SIG-M5 treated with dmso at 0.1 percent for 504 hours (cell line): ENCODE data around the gene TIMM21.

Source experiments
- DNase-seq: peaks from one replicate; lab custom pipeline; 2025; ENCODE audit not compliant: unreplicated experiment; lab: John Stamatoyannopoulos, UW

TIMM21 gene

GRCh38 chr18:74146756-74147155, 1.6 kb upstream of the TIMM21 start:
- DNase-seq, result no peak

- no peak for DNase-seq
Observed at GRCh38 chr18:74147491-74147778, 888 bp upstream of the TIMM21 start.

GRCh38 chr18:74148543-74149070, 284 bp downstream of the TIMM21 start:
- DNase-seq, result no peak

DNA sequence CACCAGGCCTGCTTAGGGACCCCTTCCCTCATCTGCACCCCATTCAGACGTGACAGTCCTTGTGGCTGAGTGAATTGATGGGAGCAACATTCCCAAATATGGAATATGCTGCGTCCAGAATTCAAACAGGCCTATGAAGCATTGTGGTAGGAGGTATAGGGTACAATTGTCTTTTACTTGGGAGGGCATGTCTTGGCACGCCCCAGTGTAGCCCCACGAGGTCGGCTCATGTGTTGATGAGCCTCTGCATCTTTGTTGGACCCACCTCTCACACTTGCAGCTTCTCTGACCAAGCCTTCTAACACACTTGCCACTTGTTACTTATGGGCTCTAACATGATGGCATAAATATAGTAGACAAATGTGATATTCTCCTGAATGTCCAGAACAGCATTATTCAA, 1.6 kb downstream of the TIMM21 start:
- no peak for DNase-seq

DNA sequence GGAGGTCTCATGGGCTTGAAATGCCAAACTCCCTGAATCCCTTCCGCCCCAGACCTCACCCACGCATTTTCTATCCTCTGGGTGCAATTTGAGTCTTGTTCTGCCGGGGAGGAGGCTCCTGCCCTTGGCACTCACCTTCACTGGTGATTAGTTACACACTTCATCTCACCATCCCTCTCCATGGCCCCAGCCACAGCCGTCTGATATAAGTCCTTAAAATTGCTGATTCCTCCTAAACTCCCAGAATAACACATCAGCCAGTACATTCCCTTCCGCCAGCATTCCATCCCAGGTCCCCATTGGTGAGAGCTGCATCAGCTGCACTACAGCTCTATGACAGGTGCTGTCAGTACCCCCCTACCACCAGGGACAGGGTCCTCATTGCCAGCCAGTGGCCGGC, 3.9 kb downstream of the TIMM21 start:
- no peak for DNase-seq

DNA sequence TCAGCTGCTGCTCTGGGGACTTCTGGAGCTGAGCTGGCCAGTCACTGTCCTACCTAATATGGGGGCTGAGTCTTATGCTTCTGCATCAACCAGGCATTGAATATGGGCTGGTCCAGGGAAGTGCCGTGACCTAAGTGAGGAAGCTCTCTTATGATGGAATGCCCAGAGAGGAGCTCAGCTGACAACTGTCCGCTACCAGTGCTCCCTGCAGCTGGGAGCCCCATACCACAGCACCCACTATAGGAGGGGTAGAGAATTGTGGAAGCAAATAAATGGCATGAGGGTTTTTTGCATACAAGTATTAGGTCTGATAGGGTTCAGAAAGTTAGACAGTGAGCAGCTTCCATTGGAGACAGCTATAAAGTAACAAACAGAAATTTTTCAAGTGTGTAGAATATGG, 4.5 kb downstream of the TIMM21 start:
- DNase-seq, result no peak

DNA sequence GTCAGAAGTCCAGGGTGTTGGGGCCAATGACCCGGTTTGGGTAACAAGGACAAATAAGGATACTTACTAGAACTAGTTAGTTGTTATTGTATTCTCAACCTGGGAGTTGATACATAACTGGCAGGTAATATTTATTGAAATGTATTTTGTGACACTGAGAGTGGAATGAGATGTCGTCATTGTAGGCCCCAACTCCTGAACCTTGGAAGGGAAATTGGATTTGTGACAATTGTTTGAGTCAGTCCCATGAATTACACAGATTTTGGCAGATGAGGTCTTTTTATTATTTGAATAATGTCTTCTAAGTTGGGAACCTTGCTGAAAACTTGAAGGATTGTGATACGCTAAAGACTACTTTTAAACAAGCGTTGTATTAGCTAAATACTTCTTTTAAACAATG, 5.1 kb downstream of the TIMM21 start:
- DNase-seq, result no peak

- no peak for DNase-seq
Observed at GRCh38 chr18:74153793-74154192, 5.5 kb downstream of the TIMM21 start.

DNA sequence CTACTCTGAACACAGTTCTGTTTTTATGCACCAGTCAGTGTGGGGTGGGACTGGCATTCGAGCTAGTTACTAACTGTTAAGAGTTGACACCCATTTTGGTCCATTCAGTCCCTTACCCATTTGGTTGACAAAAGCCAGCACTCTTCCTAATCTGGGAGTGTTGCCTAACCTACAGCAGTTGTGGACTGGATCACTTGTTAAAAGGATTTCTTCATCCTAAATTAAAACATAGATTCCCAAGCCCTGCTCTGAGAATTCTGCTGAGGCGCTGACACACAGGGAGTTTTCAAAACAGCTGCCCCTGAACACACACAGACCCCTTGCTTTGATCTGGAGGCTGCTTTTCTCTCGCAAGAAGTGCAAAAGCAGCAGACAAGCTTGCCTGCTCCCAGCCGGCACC, 6.4 kb downstream of the TIMM21 start:
- no peak for DNase-seq

DNA sequence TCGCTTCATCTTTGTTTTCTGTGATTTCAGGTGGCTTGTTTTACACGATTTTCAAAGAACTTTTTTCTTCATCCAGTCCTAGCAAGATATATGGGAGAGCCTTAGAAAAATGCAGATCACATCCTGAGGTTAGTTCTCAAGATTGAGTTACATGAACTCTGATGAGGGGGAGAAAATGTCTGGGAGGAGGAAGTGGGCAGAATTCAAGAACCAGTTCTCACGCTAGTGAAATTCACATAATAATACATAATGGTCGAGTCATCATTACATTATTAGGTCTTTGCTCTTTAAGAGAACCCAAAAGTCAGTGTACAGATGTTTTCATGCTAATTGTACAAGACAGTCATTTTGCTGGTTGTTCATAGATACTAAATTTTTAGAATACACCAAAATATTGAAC, 7.0 kb downstream of the TIMM21 start:
- DNase-seq, result no peak

DNA sequence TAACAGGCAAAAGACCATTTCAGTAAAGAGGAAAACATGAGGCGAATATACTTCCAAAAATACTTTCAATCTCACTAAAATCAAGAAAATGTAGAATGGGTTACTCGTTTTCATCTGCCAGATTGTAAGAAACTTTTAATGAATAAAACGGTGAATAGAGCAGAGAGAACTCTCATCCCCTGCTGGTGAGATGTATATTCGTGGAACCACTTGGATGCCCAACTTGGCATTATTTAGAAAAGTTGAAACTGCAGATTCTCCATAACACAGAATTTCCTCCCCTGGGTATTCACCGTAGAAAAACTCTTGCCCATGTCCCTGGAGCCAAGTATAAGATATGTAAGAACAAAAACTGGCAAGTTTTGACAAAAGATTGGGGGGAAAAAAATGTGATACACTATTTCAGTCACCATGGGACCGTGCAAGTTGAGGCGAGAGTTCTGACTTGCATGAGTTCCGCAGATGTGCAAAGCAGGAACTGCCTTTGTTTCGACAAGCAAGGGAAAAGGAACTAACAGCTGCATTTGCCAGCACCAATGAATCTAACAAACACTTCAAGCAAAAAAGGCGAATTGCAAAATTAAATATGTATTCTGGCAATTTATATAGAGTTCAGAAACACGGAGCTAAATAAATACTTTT, 14.8 kb downstream of the TIMM21 start:
- no peak for DNase-seq

GRCh38 chr18:74166386-74166785, 18.1 kb downstream of the TIMM21 start:
- no peak for DNase-seq

DNA sequence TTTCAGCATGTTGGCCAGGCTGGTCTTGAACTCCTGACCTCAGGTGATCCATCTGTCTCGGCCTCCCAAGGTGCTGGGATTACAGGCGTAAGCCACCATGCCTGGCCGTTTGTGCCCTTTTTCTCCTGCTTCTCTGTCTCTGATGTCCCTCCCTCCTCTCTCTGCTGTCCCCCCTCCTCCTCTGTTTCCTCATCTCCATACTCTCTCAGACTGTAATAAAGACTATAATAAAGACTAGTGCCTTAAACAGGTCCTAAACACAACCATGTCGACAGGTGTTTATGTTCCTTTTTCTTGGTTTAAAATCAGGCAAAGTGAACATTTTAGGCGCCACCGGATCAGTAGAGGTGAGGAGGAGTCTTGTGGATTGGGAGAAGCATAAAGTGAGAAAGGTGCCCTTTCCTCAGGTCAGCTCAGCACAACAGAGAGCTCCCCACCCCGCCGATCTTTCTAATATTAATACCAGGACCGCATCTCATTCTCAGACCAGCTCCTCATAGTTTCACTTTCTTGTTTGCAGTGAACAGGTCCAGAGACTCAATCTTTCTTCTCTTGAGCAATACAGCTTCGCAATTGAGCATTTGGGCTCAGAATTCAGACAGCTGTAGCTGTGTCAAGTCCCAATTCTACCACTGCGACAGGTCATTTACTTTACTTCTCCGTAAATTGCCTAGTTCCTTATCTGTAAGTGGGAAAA, 23.7 kb downstream of the TIMM21 start:
- no peak for DNase-seq

DNA sequence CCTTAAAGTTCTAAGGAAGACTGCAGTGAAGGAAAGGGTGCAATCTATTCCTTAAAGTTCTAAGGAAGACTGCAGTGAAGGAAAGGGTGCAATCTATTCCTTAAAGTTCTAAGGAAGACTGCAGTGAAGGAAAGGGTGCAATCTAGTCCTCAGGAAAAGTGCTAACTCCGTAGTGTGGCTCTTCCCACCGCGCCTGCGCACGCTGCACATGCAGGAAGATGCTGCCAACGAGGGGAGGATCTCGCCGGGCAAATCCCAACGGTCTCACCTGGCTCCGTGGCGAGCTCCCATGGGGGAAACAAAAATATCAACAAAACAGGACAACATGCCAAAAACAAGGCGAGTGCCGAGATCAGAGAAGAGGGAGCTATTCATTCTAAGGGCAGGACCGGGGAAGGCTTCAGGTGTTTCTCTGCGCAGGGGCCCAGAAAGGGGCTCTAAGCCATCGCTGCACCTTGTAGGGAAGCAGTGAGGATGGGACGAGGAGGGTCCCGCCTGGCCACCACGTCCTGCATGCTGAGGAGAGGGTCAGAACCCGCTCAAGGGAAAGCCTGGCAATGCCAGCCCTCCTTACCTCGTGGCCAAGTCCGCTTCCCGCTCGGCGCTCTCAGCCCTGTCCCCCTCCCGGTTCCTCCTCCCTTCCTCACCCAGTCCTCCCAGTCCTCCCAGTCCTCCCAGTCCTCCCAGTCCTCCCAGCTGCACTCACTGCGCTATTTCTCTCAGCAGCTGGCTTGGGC, 24.5 kb downstream of the TIMM21 start:
- no peak for DNase-seq

GRCh38 chr18:74173434-74173750, 25.1 kb downstream of the TIMM21 start:
- DNase-seq, result no peak

GRCh38 chr18:74175658-74176057, 27.3 kb downstream of the TIMM21 start:
- no peak for DNase-seq

- DNase-seq, result no peak
Observed at GRCh38 chr18:74178884-74179283, 30.6 kb downstream of the TIMM21 start.

GRCh38 chr18:74179623-74180199, 31.4 kb downstream of the TIMM21 start:
- no peak for DNase-seq

DNA sequence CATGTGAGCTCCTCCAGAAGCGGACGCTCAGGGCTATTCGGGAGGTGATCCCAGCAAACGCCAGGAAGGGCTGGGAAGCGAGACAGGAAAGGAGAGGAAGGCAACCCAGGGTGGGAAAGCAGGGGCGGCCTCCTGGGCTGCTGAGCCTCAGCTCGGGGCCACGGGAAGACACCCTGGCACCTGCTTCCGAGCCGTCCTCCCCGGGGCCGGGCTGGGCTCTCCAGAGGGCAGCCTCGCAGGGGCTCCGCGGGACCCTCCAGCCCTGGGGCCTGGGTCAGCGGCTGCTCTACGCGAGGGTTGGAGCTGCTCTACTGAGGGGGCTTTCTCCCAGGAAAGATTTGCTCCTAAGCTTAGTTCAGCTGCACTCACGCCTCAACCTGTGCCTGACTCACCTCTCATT, 34.0 kb downstream of the TIMM21 start:
- DNase-seq, result no peak

- DNase-seq, result no peak
Observed at GRCh38 chr18:74183130-74183529, 34.8 kb downstream of the TIMM21 start.

DNA sequence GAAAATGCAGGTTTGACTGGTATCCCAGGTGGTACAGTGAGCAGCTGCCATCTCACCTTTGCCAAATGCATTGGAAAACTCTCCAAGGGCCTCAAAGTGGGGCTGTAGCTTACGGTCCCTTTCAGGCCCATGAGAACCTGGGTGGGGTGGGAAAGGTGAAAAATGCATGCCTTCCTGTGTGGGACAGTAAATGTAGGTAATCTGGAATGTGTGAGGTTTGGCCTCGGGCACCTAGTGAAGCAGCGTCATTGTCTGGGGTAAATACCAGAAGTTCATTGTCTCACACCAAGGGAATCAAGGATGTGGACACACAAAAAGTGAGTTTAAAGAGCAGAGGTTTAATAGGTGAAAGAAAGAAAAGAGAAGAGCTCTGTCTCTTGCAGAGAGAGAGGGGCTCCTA, 36.6 kb downstream of the TIMM21 start:
- no peak for DNase-seq

- no peak for DNase-seq
Observed at GRCh38 chr18:74185860-74186259, 37.5 kb downstream of the TIMM21 start.
